CD4-positive, alpha-beta T cell treated with Interleukin-17A for 1 hour (primary cell): Measurements from ENCODE around the gene ENOX1.
A peak's percentile ranks its signal among the peaks of the same experiment; 100 is the strongest.

Experiments
- DNase-seq: peaks from one replicate; pipeline ENCODE4 v3.0.0-alpha.2; 2020

The ENOX1 gene

GRCh38 chr13:43785261-43785649 is 1.5 kb downstream of the ENOX1 start:
- no peak for DNase-seq

- no peak for DNase-seq
These were observed 2.3 kb downstream of the ENOX1 start for GRCh38 chr13:43784496-43784895.

GRCh38 chr13:43783820-43784219 is 3.0 kb downstream of the ENOX1 start:
- peak; percentile 36 for DNase-seq

GRCh38 chr13:43782686-43783085 is 4.1 kb downstream of the ENOX1 start:
- no peak for DNase-seq

GRCh38 chr13:43780666-43781065 is 6.1 kb downstream of the ENOX1 start:
- DNase-seq, result no peak

- DNase-seq, result no peak
These were observed 10.2 kb downstream of the ENOX1 start for GRCh38 chr13:43776501-43777079.

GRCh38 chr13:43776006-43776405 is 10.8 kb downstream of the ENOX1 start:
- no peak for DNase-seq

- DNase-seq, result no peak
These were observed 13.2 kb downstream of the ENOX1 start for GRCh38 chr13:43773602-43774001.

GRCh38 chr13:43770871-43771270 is 15.9 kb downstream of the ENOX1 start:
- DNase-seq, result no peak

- no peak for DNase-seq
These were observed 17.2 kb downstream of the ENOX1 start for GRCh38 chr13:43769529-43769928.

- no peak for DNase-seq
These were observed 19.3 kb downstream of the ENOX1 start for GRCh38 chr13:43767341-43767931.

- no peak for DNase-seq
These were observed 20.0 kb downstream of the ENOX1 start for GRCh38 chr13:43766725-43767124.

- DNase-seq, result no peak
These were observed 22.4 kb downstream of the ENOX1 start for GRCh38 chr13:43764349-43764748.

GRCh38 chr13:43763143-43763759 is 23.5 kb downstream of the ENOX1 start:
- DNase-seq, result no peak

- DNase-seq, result no peak
These were observed 25.0 kb downstream of the ENOX1 start for GRCh38 chr13:43761616-43762315.

GRCh38 chr13:43760257-43760656 is 26.5 kb downstream of the ENOX1 start:
- no peak for DNase-seq

GRCh38 chr13:43758834-43759233 is 27.9 kb downstream of the ENOX1 start:
- no peak for DNase-seq

- DNase-seq, result no peak
These were observed 29.5 kb downstream of the ENOX1 start for GRCh38 chr13:43757266-43757665.

GRCh38 chr13:43755844-43756243 is 30.9 kb downstream of the ENOX1 start:
- no peak for DNase-seq

- no peak for DNase-seq
These were observed 35.1 kb downstream of the ENOX1 start for GRCh38 chr13:43751624-43752023.

GRCh38 chr13:43749503-43749902 is 37.3 kb downstream of the ENOX1 start:
- DNase-seq, result no peak

- DNase-seq, result no peak
These were observed 42.3 kb downstream of the ENOX1 start for GRCh38 chr13:43744261-43745031.

GRCh38 chr13:43742911-43743310 is 43.9 kb downstream of the ENOX1 start:
- DNase-seq, result no peak
